HL-60/S4 (cell line): Measurements from ENCODE around the gene ZNF283.

ENCODE experiments used
- in situ Hi-C: fragments of 300-500 bp; cut with MboI; formaldehyde crosslinking; loops from 2 replicates; pipeline ENCODE4 v1.14.3; 2022; ENCODE audit warnings: low sequenced_read_pairs

Gene ZNF283

DNA sequence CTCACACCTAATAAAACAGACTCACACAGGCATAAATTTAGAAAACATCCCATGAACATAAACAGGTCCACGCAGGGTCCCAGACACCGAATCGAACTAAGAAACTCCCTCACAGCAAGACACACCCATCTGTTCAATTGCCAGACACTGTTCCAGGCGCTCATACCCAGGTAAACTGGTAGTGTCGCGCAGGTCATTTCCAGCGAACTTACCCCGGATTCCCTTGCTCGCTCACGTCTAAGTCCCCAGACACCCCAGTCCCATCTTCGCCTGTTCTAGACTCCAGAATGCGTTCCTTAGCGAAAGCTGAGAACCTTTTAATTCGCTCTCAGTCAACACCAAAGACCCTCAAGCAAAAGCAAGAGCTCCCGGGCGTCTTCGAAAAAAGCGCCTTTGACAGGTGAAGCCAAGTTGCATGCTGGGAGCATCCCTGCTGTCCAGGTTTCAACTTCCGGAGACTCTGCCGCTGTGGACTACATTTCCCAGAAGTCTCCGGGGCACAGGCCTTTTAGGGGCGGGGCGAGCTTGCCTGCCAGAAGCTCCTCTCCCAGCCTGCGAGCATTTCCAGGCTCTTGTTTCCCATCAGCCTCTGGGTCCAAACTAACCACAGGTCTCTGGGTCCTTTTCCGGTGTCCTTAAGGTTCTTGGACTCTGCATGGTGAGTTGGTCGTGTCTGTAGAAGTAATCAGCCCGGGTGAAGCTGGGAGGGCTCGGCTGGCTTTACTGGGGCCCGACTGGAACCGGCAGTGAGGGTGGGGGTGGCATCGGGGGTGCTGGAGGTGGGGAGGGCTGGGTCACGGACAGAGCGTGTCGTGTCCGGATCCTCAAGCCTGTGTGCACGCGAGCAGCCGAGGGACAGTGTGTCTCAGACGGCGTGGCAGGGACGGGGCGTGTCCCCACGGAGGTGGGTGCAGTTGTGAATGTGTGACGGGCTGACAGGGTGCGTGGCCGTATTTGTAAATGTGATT is at the start of gene ZNF283:
Gene ZNF283, plus strand, starts transcription at position 535 of the 968 bp plus-strand sequence. CDS start 6,184 bp downstream, outside the sequence.
- in situ Hi-C loops: no loop called here

GRCh38 chr19:43778651-43779050 is 48.5 kb upstream of the ZNF283 start:
- in situ Hi-C loops: no loop called here

- in situ Hi-C loops: no loop called here
These were observed 47.8 kb upstream of the ZNF283 start for GRCh38 chr19:43779147-43779819.

DNA sequence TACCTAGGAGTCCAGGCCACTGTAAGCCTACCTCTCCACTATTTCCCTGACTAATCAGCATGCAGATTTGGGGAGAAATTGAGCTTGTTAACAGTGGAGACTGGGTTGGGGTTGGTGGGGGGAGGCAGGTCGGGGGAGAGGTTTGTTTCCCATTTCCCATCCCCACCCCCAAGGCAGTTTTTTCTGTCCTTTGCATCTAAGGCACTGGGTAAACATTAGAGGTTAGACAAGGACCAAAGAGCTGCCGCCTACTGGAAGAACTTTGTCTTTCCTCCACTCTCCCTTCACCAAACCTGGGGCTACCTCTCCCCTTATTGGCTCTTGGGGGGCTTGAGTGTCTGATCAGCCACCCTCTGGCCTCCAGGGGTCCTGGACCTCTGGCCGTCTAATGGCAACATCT is 47.3 kb upstream of the ZNF283 start:
- in situ Hi-C loops: no loop called here

DNA sequence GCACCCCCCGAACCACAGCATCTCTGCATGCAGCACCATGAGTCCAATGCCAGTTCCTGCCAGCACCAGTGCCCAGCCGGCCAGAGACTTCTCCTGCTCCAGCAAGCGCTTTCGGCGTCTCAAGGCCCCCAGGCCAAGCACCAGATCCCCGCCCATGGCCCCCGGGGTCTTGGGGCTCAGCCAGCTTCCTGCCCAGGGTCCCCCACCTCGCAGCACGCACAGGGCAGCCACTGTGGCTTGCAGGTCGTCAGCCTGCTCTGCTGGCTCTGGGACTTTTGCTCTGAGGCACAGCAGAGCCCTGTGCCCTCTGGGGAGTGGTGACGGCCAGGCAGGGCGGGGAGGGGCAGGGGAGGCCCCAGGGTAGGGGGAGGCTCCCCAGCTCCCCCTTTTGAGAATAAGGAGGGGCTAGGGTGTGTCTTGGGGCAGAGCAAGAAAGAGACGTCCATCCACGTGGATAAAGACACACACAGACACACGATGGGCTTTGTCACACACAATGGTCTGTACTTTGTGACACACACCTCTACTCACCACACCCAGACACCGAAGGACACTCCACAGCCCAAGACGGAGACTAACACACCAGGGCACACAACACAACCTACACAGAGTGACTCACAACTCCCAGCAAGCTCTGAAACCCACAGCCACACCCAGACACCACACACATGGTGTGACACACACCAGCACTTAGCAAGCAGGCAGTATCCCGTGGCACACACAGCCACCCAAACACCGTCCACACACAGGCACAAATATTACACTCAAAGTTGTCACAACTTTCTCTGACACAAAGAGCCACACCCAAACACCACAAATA is 46.2 kb upstream of the ZNF283 start, which contains the start of gene KCNN4:
Gene KCNN4, minus strand, starts transcription at position 268 of the 820 bp plus-strand sequence. Its CDS starts 112 bp downstream, at position 156.
- in situ Hi-C loops: no loop called here

DNA sequence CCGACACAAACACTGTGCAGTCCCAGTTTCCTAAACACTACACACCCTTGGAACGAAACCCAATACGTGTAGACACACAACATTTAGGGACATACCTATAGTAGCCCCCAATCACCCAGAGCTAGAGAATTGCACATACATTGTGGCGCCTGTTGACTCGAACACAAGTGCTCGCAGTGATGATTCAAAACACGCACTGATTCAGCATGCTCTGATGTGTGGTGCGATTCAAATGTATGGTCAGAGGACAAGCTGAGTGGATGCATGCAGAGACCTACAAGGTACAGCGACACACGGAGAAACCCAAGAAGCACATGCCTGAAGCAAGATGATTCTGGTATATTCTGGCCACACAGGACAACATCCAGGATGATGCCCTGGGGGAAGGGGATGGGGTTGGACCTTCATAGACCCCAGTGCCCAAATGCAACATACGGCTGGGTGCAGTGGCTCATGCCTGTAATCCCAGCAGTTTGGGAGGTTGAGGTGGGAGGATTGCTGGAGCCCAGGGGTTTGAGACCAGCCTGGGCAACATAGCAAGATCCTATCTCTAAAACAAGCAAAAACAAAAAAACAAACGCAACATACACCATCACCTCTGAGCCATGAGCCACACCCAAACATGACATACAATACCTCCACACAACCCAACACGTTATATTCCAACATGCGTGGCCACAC is 45.4 kb upstream of the ZNF283 start:
- in situ Hi-C loops: no loop called here

- in situ Hi-C loops: no loop called here
These were observed 44.8 kb upstream of the ZNF283 start for GRCh38 chr19:43782311-43782660.

- in situ Hi-C loops: no loop called here
These were observed 44.4 kb upstream of the ZNF283 start for GRCh38 chr19:43782689-43783231.

DNA sequence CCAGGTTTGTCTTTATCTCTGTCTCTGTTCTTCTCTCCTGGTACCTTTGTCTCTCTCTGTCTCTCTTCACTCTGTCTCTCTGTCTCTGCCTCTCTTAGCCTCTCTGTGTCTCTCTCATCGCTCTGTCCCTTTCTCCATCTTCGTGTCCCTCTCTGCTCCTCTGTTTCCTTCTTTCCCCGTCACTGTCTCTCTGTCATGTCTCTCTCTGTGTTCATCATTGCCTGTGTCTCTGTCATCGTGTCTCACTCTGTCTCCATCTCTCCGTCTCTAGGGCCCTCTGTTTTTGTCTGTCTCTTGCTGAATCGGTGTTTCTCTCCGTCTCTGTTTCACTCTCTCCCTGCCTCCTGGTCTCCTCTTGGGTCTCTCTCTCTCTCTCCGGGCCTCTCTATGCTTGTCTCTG is 43.5 kb upstream of the ZNF283 start:
- in situ Hi-C loops: no loop called here

DNA sequence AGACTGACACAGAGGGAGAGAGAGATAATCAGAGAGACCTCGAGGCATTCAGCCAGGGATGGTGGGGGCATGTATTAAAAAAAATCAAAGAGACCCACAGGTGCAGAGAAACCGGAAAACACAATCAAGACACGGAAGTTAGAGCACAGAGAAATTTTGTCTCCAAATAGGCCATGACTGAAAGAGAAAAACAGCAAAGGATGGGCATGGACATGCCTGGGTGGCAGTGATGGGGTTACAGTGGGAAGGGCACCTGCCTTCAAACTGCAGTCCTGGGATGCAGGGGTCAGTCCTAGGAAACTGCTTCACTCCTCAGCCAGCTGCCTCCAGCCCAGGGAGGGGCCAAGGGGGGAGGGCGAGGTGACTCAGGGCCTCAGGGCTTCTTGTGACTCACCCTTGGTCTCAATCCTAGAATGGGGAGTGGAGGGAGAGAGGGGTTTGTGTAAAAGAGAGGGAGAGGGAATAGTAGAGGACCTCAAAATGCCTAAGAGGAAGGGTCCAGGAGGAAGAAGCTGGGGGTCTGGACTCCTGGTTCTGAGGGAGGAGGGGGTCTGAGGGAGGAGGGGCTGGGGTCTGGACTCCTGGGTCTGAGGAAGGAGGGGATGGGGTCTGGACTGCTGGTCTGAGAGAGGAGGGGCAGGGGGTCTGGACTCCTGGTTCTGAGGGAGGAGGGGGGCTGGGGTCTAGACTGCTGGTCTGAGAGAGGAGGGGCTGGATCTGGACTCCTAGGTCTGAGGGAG is 42.7 kb upstream of the ZNF283 start:
- in situ Hi-C loops: no loop called here

DNA sequence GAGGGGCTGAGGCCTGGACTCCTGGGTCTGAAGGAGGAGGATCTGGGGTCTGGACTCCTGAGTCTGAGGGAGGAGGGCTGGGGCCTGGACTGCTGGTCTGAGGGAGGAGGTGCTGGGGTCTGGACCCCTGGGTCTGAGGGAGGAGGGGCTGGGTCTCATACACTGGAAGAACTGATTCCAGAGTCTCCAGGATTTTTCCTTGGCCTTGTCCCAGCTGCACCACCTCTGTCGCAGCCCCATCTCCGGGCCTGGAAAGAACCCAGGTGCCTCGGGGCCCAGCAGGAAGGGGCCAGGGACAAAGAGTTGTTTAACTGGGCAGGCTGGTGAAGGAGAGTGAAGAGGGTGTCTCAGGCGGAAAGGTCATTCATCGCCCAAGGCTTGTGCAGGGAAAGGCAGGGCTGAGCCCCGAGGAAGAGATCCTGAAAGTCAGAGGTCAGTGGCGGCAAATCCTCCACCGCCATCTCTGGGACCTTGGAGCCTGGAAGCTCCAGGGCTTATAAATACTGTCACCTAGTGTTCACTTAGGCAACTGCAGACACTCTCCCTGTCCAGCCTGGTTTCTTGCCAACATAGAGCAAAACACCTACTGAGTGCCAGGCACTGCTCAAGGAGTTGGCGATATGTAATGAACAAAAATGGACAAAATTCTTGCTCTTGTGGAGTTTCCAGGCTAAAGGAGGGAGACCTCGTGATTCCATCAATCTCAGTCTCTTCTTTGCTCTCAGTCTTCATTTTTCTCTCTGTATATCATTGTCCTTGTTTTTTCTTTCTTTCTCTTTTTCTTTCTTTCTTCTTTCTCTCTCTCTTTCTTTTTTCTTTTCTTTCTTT is 41.9 kb upstream of the ZNF283 start:
- in situ Hi-C loops: loop anchor here (5.0 kb wide), 1 partner anchor 38 kb away; no protein-coding TSS in a partner anchor

DNA sequence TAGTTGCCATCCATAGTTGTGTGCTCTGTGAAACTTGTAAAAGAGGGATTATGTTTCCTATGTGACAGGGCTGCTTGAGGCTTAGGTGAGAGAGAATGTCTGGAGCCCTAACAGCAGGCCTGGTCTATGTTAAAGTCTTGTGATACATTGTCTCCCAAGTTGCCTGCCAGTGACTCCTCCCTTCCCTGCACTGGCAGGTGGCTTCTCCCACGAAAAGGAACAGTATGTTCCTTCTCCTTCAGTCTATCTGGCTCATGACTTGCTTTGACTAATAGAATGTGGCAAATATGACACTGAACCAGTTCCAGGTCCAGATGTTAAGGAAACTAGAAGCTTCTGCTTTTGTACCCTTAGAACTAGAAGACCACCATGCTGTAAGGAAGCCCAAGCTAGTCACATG is 40.5 kb upstream of the ZNF283 start:
- in situ Hi-C loops: loop anchor here (5.0 kb wide), 1 partner anchor 39 kb away; no protein-coding TSS in a partner anchor

- in situ Hi-C loops: loop anchor here (5.0 kb wide), 1 partner anchor 42 kb away; no protein-coding TSS in a partner anchor
These were observed 38.1 kb upstream of the ZNF283 start for GRCh38 chr19:43789029-43789428.

DNA sequence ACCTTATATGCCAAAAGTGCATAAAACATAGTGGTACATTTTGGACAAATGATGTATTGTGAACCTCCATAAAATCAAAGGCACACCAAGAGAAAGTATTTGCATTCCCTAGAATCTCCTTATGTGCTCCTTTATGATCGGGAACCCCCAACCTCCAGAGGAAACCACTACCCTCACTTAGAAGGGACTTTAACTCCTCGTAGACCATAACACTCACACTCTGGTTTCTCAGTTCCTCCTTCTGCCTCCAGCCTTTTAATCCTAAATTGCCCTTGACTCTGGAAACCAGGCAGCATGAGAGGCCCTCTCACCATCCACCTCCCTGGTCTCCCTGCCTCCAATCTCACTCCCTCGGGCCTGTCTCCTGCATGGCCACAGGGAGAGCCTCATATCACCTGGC is 36.5 kb upstream of the ZNF283 start:
- in situ Hi-C loops: no loop called here

- in situ Hi-C loops: no loop called here
These were observed 30.0 kb upstream of the ZNF283 start for GRCh38 chr19:43797118-43797517.

DNA sequence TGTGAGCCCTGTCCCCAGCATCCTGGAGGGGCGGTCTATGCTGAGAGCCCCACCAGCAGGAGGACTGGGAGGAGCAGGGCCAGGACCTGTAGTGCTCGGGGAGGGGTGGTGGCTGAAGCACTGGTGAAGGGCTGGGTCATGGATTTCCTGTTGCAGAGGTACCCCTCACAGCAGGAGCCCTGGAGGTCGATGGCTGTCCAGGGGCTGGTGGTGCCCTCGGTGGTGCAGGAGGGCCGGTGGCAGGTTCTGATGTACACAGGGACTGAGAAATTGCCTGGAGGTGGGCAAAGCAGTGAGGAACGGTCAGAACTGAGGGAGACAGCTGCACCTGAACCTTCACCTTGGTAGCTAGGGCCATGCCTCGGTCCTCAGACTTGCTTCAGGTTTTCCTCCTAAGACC is 29.6 kb upstream of the ZNF283 start:
- in situ Hi-C loops: no loop called here

GRCh38 chr19:43798026-43798545 is 29.0 kb upstream of the ZNF283 start:
- in situ Hi-C loops: no loop called here
